ENCODE data around the gene DNAAF1. TPM values are rescaled to one million over a fixed set of nuclear protein-coding genes. Genes with fewer than 3 reads are reported as not detected.

The DNAAF1 gene
- total RNA-seq (2022; extraction: Qiagen RNA extraction; ENCODE audit: low read depth): 0.26 to 0.45 TPM (median 0.38 TPM) in 5 replicates

GRCh38 chr16:84144859-84145639 lies at the start of gene DNAAF1, which contains the start of gene HSDL1:
Gene DNAAF1, plus strand, starts transcription at chr16:84145308. Its CDS starts 133 bp downstream, at chr16:84145441.
Gene HSDL1, minus strand, starts transcription at chr16:84145177. Its CDS starts 13,856 bp downstream, at chr16:84131321.

DNA sequence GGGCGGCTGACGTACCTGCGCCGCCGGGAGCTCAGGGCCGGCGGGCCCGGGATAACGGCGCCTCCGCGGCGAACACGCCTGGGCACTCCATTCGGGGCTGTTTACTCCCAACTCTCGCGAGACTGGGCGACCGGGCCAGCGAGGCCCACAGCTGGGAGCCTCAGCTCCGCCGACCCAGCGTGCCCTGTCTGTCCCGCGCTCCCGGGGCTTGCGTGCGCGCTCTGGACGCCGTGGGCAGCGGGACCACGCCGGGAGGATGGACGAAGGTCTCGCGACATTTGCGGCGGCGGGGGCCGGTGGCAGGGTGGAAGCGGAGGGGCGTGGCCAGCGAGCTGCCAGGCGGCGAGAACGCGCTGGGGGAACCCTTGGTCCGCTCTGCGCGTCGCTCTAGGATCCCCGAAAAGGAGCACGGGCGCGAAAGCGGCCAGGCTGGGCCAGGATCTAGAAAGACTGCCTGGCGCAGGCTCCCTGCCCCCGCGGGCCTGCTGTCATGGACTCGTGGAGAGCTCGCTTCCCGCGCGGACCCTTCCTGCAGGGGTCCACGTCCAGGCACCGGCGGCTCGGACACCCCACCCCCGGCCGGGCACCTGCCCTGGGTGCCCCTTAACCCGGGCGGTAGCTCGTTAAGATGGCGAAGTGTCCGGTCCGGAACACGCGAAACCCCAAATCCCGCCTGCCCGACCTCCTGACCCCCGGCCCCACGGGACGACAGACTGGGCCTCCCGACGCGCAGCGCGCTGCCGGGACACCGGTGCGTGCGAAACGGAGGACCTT lies 28.2 kb upstream of the DNAAF1 start, which contains the start of gene MBTPS1:
TSS of gene MBTPS1 (minus strand) at position 223 of the 774 bp plus-strand sequence. CDS start 15,159 bp downstream, outside the sequence.

DNA sequence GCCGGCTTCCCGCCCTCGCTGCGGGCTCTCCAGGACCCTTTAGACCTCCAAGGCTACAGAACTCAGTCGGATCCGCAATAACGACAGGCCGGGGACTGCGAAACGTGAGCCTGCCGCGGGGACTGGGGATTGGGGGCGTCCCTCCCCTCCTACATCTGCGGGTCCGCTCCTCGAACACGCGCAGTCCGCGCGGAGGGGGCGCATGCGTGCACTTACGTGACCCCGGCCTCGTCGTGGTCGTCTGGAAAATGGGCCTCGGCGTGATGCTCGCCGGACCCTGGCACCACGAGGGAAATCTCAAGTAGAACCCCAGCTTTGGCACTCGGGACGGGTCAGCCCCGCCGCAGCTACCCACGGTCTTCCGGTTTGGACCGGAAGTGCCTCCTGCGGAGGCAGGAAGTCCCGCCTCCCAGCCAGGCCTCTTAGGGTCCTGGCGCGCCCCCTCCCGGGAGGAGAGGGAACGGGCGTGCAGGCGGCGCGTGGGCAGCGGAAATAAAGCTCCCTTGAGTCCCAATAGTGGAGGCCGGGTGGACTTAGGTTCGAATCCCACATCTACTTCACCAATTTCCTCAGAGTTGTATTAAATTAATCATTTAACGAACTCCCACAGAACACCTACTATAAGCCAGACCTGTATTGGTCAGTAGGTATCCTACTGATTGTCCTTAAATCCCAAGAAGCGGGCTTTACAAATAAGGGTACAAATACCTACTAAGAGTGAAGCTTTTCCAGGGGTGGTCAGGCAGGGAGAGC lies 41.8 kb downstream of the DNAAF1 start, which contains the start of gene TAF1C:
TSS of gene TAF1C (minus strand) at position 373 of the 753 bp plus-strand sequence. CDS start 2,069 bp downstream, outside the sequence.

DNA sequence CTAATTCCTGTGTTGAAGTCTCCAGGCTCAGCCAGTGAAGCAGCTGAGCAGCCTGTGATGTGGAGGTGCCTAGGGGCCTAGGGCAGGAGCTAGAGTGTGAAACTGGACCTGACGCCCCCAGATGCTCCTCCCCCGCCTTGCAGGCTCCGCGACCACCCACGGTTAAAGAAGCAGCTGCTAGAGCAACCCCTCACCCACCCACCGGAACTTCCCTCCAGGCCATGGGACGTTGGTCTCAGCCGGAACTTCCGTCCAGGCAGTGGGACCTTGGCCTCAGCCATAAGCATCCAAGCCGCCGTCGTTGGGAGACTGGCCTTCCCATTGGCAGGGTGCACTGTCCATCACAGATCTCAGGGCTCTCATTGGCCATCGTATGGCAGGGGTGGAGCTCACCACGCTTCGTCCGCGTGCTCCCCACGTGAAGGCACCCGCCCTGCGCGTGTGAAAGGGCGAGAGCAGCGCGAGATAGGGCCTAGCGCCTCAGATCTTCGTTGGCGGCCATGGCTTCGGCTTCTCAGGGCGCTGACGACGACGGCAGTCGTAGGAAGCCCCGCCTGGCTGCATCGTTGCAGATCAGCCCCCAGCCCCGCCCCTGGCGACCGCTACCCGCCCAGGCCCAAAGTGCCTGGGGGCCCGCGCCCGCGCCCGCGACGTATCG lies 45.8 kb downstream of the DNAAF1 start, which contains the start of gene ADAD2:
TSS of gene ADAD2 (plus strand) at position 427 of the 658 bp plus-strand sequence. CDS start at position 501, 74 bp downstream.

Other genes with a start within 250 kb of the DNAAF1 start
- gene MLYCD, start 246.2 kb upstream of the DNAAF1 start, total RNA-seq (2022; extraction: Qiagen RNA extraction; ENCODE audit: low read depth): 1.1 to 2.3 TPM (median 2.1 TPM) in 5 replicates
- 30.1 to 64.8 TPM (median 39.7 TPM) in 5 replicates for gene OSGIN1, start 192.1 kb upstream of the DNAAF1 start, total RNA-seq (2022; extraction: Qiagen RNA extraction; ENCODE audit: low read depth)
- 1.6 to 3.7 TPM (median 2.8 TPM) in 5 replicates for gene NECAB2, start 177.1 kb upstream of the DNAAF1 start, total RNA-seq (2022; extraction: Qiagen RNA extraction; ENCODE audit: low read depth)
- gene SLC38A8, start 102.5 kb upstream of the DNAAF1 start, total RNA-seq (2022; extraction: Qiagen RNA extraction; ENCODE audit: low read depth): not detected in 5 replicates
- 40.5 to 52.4 TPM (median 50.1 TPM) in 5 replicates for gene MBTPS1, start 28.4 kb upstream of the DNAAF1 start, total RNA-seq (2022; extraction: Qiagen RNA extraction; ENCODE audit: low read depth)
- 15.8 to 21.0 TPM (median 18.6 TPM) in 5 replicates for gene HSDL1, start 131 bp upstream of the DNAAF1 start, total RNA-seq (2022; extraction: Qiagen RNA extraction; ENCODE audit: low read depth)
- 23.1 to 35.1 TPM (median 28.4 TPM) in 5 replicates for gene TAF1C, start 41.7 kb downstream of the DNAAF1 start, total RNA-seq (2022; extraction: Qiagen RNA extraction; ENCODE audit: low read depth)
- not detected in 5 replicates for gene ADAD2, start 45.8 kb downstream of the DNAAF1 start, total RNA-seq (2022; extraction: Qiagen RNA extraction; ENCODE audit: low read depth)
- gene KCNG4, start 94.7 kb downstream of the DNAAF1 start, total RNA-seq (2022; extraction: Qiagen RNA extraction; ENCODE audit: low read depth): not detected in 5 replicates
- gene WFDC1, start 149.6 kb downstream of the DNAAF1 start, total RNA-seq (2022; extraction: Qiagen RNA extraction; ENCODE audit: low read depth): not detected in 5 replicates
- 0.06 to 0.15 TPM (median 0.14 TPM) in 5 replicates for gene ATP2C2, start 223.2 kb downstream of the DNAAF1 start, total RNA-seq (2022; extraction: Qiagen RNA extraction; ENCODE audit: low read depth)

Data from A549 treated with DMSO at 1 μM for 4 hours (cell line).